ENCODE results near the gene TACR2. TPM values are rescaled to one million over a fixed set of nuclear protein-coding genes. Genes with fewer than 3 reads are reported as not detected.

TACR2 gene
- total RNA-seq, 6 donors from 2014 or later, result 0.94 to 1.4 (median 1.2) TPM; not detected in 3

- WGBS, 2 donors, result 81 to 83% methylated on average over 4 of the region's 4 CpGs
- Histone ChIP-seq H3K4me3 (no peak overlapping the region), H3K9me3 (no peaks in the 10 kb centered on the region), H3K36me3 (peaks cover 4 to 36% (median 24%) of the 10 kb centered on the region in 4 donors), H3K27ac (peak overlapping the region in 2 of 4 donors; percentile 19 to 94), H3K27me3 (no peaks in the 10 kb centered on the region), H3K4me1 (peaks cover 26 to 35% (median 30%) of the 10 kb centered on the region in 4 donors)
- TF ChIP-seq POLR2A (IDR thresholded peaks at IDR 0.05), result no peak
- no peak for TF ChIP-seq EP300 (IDR thresholded peaks at IDR 0.05)
- no peak for TF ChIP-seq POLR2AphosphoS5 (IDR thresholded peaks at IDR 0.05)
- no peak for TF ChIP-seq CTCF (IDR thresholded peaks at IDR 0.05)
- ATAC-seq (ENCODE audit: low FRiP score in 2 of 2) (no peak), DNase-seq (no peak)
Observed at GRCh38 chr10:69405221-69405620, 11.5 kb downstream of the TACR2 start.

- no peak for TF ChIP-seq CTCF (IDR thresholded peaks at IDR 0.05)
- no peak for TF ChIP-seq POLR2A (IDR thresholded peaks at IDR 0.05)
- no peak for TF ChIP-seq EP300 (IDR thresholded peaks at IDR 0.05)
- TF ChIP-seq POLR2AphosphoS5 (IDR thresholded peaks at IDR 0.05), result no peak
- H3K4me1 ChIP-seq, result peaks cover 26 to 35% (median 29%) of the 10 kb centered on the region in 4 donors
- H3K4me3 ChIP-seq, result no peak overlapping the region
- peak overlapping the region in 1 of 4 donors; percentile 94 for H3K27ac ChIP-seq
- ATAC-seq (ENCODE audit: low FRiP score in 2 of 2) (no peak), DNase-seq (no peak)
- 87 to 91% methylated on average over 10 of the region's 10 CpGs for WGBS, 2 donors
- H3K9me3 ChIP-seq, result no peaks in the 10 kb centered on the region
- H3K27me3 ChIP-seq, result no peaks in the 10 kb centered on the region
- H3K36me3 ChIP-seq, result peaks cover 4 to 40% (median 26%) of the 10 kb centered on the region in 4 donors
Observed at GRCh38 chr10:69404786-69405185, 11.9 kb downstream of the TACR2 start.

- H3K27ac ChIP-seq, result no peak overlapping the region
- DNase-seq (no peak), ATAC-seq (ENCODE audit: low FRiP score in 2 of 2) (no peak)
- H3K9me3 ChIP-seq, result no peaks in the 10 kb centered on the region
- H3K4me1 ChIP-seq, result peaks cover 18 to 27% (median 22%) of the 10 kb centered on the region in 4 donors
- 73 to 80% methylated on average over 3 of the region's 3 CpGs for WGBS, 2 donors
- no peaks in the 10 kb centered on the region for H3K27me3 ChIP-seq
- H3K4me3 ChIP-seq, result no peak overlapping the region
- TF ChIP-seq POLR2A (IDR thresholded peaks at IDR 0.05) (no peak), CTCF (IDR thresholded peaks at IDR 0.05) (no peak), EP300 (IDR thresholded peaks at IDR 0.05) (no peak)
- peaks cover 6 to 53% (median 36%) of the 10 kb centered on the region in 4 donors for H3K36me3 ChIP-seq
Observed at GRCh38 chr10:69403519-69403918, 13.2 kb downstream of the TACR2 start.

GRCh38 chr10:69403066-69403465, 13.7 kb downstream of the TACR2 start:
- DNase-seq (no peak), ATAC-seq (ENCODE audit: low FRiP score in 2 of 2) (no peak)
- Histone ChIP-seq H3K27ac (no peak overlapping the region), H3K4me1 (peaks cover 15 to 23% (median 19%) of the 10 kb centered on the region in 4 donors), H3K36me3 (peaks cover 8 to 56% (median 37%) of the 10 kb centered on the region in 4 donors), H3K27me3 (no peaks in the 10 kb centered on the region), H3K9me3 (no peaks in the 10 kb centered on the region), H3K4me3 (no peak overlapping the region)
- 60 to 90% methylated on average over 1 of the region's 1 CpG for WGBS, 2 donors
- TF ChIP-seq POLR2A (IDR thresholded peaks at IDR 0.05) (no peak), POLR2AphosphoS5 (IDR thresholded peaks at IDR 0.05) (no peak), CTCF (IDR thresholded peaks at IDR 0.05) (no peak)

GRCh38 chr10:69402386-69402785, 14.3 kb downstream of the TACR2 start:
- Histone ChIP-seq H3K27me3 (no peaks in the 10 kb centered on the region), H3K36me3 (peaks cover 8 to 62% (median 38%) of the 10 kb centered on the region in 4 donors), H3K27ac (no peak overlapping the region), H3K9me3 (no peaks in the 10 kb centered on the region), H3K4me3 (no peak overlapping the region), H3K4me1 (peaks cover 9 to 16% (median 13%) of the 10 kb centered on the region in 4 donors)
- ATAC-seq (ENCODE audit: low FRiP score in 2 of 2) (no peak), DNase-seq (no peak)
- 68 to 79% methylated on average over 6 of the region's 6 CpGs for WGBS, 2 donors
- TF ChIP-seq POLR2A (IDR thresholded peaks at IDR 0.05) (no peak), CTCF (IDR thresholded peaks at IDR 0.05) (no peak), POLR2AphosphoS5 (IDR thresholded peaks at IDR 0.05) (no peak), EP300 (IDR thresholded peaks at IDR 0.05) (no peak)

Measured in upper lobe of left lung (tissue), 6 donors.